Stimulated activated CD8-positive, alpha-beta memory T cell treated with anti-CD3 and anti-CD28 coated beads, Interleukin-15, amount 100 ng/mL, for 24 hours (primary cell): ENCODE data around the gene NOC3L.
"Not testable (repeated sequence)": the region's sequence is repeated elsewhere in the genome, so short reads cannot be mapped to it uniquely, and the experiment has no call there.

Source experiments
- DNase-seq: peaks from one replicate; pipeline ENCODE4 v3.0.0-alpha.2; 2020; ENCODE audit warnings: low read depth

Gene NOC3L

GRCh38 chr10:94363251-94363565 is 469 bp upstream of the NOC3L start:
- DNase-seq: no peak

DNA sequence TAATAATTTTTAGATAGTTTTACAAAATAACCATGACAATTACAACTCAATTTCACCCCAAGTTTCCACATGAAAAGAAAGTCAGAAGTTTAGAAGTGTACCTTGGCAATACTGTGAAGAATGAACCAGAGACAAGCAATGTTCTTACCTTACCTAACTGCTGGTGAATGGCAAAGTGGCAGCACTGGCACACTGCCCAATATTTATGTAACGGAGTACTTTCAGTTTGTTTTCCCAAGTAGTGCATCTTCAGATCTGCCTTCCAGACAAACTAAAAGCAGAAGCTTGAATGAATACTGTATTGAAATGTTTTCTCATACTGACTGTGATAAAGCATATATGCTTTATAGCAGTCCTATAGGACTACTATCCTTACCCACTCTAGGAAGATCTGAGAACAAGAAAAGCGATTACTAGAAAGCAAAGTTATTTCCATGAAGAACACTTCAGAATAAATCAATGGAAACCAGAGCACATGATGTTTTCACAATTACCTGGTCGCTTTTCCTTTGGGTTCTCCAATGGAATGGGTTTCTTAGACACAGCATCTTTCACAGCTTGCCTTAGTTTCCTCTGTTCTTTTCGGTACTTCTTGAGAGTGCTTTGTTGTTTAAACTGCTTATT is 1.5 kb downstream of the NOC3L start:
- no peak for DNase-seq

GRCh38 chr10:94358480-94358879 is 4.3 kb downstream of the NOC3L start:
- no peak for DNase-seq

- no peak for DNase-seq
Measured at GRCh38 chr10:94357193-94357592, 5.5 kb downstream of the NOC3L start.

DNA sequence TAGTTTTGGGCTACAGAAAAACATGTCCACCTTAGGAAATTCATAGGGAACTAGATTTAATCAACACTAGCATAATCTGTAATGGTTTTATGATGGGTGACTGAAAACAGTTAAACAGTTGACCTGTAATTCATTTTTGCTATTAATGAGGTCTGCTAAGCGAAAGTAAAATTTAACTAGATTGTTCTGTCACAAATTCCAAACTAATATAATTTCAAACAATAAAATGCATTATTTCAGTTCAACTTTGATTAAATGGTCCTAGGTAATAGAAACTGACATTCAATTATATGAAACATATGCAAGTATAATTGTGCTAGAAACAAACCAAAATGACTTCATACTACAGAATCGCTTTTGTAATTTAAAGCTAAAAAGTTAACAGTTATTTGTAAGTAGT is 6.9 kb downstream of the NOC3L start:
- no peak for DNase-seq

GRCh38 chr10:94353336-94353735 is 9.4 kb downstream of the NOC3L start:
- DNase-seq: no peak

DNA sequence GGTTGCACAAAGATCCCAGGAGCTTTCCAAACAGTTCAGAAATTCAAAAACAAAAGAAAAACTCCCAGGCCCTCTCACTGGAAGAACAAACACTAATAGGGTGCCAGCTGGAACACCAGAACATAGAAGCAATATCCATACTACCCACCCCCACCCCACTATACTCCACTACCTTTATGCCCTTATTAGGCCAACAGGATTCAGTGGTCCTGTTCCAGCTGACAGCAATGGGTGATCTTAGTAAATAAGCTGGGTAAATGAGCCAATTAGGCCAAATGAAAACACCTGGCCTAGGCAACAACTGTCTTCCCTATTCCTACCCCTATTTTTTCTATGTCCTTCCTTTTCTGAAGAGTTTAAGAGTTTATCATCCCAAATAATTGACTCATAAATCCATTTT is 11.7 kb downstream of the NOC3L start:
- DNase-seq: no peak

GRCh38 chr10:94350500-94350899 is 12.2 kb downstream of the NOC3L start:
- not testable (repeated sequence) for DNase-seq

- no peak for DNase-seq
Measured at GRCh38 chr10:94349327-94349726, 13.4 kb downstream of the NOC3L start.

DNA sequence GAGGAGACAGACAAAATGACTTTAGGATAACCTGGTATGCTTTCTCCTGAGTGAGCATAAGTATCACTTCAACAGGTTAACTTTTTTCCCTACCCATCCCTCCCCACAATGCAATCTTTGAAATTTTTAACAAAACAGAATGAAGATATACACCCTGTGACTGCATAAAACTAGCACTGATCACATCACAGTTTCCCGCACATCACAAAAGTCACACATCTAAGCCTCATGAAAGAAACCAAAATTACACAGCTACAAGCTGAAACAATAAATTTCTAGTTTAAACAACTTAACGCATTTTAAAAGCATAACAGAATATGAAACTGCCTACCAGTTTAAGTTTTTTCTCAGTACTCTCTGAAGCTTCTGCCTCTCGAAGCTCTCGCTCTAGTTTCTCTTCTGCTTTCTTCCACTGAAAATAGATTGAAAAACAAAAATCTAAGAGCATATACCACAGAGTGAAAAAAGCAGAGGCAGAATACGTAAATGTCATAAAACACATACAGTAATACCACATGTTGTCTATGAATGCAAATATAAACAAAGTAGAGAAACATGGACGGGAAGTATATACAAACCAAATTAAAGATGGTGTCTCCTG is 18.1 kb downstream of the NOC3L start:
- DNase-seq: no peak

- DNase-seq: no peak
Measured at GRCh38 chr10:94343151-94343550, 19.6 kb downstream of the NOC3L start.

- DNase-seq: no peak
Measured at GRCh38 chr10:94334857-94335256, 27.9 kb downstream of the NOC3L start.

GRCh38 chr10:94333051-94333450 is 29.7 kb downstream of the NOC3L start:
- DNase-seq: no peak

DNA sequence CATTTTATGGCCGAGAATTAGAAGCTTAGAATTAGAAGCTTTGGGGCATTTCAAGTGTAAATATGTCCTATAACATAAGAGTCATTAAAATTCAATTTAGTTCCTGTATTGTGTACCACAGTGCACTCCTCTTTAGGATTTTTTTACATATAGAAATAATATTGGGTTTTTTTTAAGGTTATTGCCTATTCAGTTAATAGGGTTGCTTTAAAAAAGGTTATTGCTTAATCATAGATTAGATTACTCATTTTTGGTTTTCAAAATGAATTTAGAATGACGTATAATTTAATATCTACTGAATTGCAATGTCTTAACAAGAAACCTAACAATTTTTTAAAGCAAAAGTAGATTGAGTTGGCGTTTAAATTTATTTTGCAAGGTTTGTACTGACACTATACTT is 34.1 kb downstream of the NOC3L start:
- no peak for DNase-seq

DNA sequence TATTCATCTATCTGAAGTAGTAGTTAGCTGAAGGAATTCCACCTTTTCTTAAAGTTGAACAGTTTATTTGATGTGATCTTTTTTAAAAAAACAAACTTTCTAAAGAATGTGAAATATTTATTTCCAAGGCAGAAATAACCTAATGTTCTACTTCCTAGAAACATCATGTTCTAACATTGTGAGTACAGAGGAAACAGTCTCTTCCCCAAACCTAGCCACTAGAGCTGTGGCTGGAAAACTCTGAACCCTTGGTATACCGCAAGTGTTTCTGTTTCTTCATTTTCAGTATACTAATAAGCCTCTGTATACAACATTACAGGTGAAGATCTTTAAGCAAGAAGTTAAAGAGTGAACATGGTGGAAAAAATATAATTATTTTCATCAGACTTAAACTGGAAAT is 35.1 kb downstream of the NOC3L start:
- no peak for DNase-seq

- no peak for DNase-seq
Measured at GRCh38 chr10:94324609-94325233, 38.0 kb downstream of the NOC3L start.

DNA sequence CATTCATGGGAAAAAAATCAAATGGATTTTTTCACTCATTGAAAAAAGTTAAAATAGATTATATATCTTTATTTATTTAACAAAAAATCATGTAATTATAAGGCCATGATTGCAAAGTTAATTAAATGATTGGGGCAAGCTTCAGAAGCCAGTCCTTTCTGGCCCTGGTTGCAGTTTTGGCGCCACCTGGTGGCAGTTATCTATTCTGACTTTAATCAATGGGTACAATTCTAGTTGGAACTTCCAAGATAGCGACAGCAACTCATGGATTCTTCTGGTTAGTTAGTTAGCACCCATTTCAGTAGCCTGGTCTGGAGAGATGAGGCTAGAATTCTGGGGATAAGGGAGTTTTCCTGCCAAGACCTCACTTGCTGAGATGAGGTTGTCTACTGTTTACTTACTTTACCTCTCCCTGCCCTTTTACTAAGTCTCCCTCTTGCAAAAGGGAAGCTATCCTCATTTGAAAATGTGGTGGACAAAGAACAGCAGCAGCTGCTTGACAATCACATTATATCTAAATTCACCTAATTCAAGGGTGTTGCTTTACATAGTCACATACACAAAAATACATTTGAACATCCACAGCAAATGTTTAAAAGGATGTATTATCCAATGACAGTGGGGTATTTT is 42.3 kb downstream of the NOC3L start:
- peak; percentile 43 for DNase-seq

- DNase-seq: no peak
Measured at GRCh38 chr10:94316560-94316959, 46.2 kb downstream of the NOC3L start.

- no peak for DNase-seq
Measured at GRCh38 chr10:94315975-94316464, 46.7 kb downstream of the NOC3L start.

GRCh38 chr10:94315024-94315451 is 47.7 kb downstream of the NOC3L start:
- DNase-seq: no peak

GRCh38 chr10:94310369-94310768 is 52.4 kb downstream of the NOC3L start:
- DNase-seq: no peak

DNA sequence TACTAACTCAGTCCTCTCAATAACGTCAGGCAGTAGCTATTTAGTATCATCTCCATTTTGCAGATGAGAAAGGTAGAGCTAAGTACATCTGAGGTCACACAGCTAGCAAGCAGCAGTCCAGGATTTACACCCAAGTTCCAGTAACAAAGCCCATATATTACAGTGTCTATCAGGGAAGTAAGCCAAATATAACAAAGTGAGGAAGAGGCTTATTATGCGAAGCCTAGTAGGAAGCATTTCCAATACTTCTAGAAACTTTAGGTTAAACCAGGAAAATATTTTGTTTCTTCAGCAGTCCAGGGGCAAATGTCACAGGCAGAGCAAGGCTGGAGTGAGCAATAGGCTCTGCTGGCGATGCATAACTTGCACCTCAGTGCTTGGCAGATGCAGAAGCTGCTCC is 53.9 kb downstream of the NOC3L start:
- no peak for DNase-seq

GRCh38 chr10:94307046-94307615 is 55.6 kb downstream of the NOC3L start:
- DNase-seq: no peak
